Heart right ventricle (tissue), 16 donors: ENCODE results near the gene CDK5. TPM values are rescaled to one million over a fixed set of nuclear protein-coding genes. Genes with fewer than 3 reads are reported as not detected.

ENCODE experiments used
- ATAC-seq, 8 donors: fragments of 200-7000 bp; cut with Tn5 transposase; one replicate each; pipeline ENCODE4 v1.9.1; 2020; ENCODE audit warnings: mild to moderate bottlenecking in 8 of 8, moderate library complexity in 8 of 8, moderate number of reproducible peaks in 1 of 8
- DNase-seq, 2 donors: peaks; one replicate each; pipeline ENCODE4 v3.0.0-alpha.2; 2020
- H3K27ac ChIP-seq, 10 donors: fragments of 200-600 bp; sonication (generic) in 2 of 10; one replicate each; pipeline versions ENCODE4 v1.5.0 to v1.8.0; 2020 to 2022; ENCODE audit warnings: mild to moderate bottlenecking in 3 of 10
- H3K27me3 ChIP-seq, 7 donors: fragments of 200-600 bp; one replicate each; pipeline ENCODE4 v1.8.0; 2021 to 2022; ENCODE audit warnings: mild to moderate bottlenecking in 2 of 7
- H3K36me3 ChIP-seq, 9 donors: fragments of 200-600 bp; sonication (generic) in 1 of 9; one replicate each; pipeline versions ENCODE4 v1.5.0 to v1.8.0; 2020 to 2022; ENCODE audit warnings: mild to moderate bottlenecking in 2 of 9
- H3K4me1 ChIP-seq, 9 donors: fragments of 200-600 bp; sonication (generic) in 1 of 9; one replicate each; pipeline versions ENCODE4 v1.5.0 to v1.8.0; 2020 to 2022; ENCODE audit warnings: mild to moderate bottlenecking in 4 of 9
- H3K4me3 ChIP-seq, 10 donors: fragments of 200-600 bp; sonication (generic) in 2 of 10; one replicate each; pipeline versions ENCODE4 v1.5.0 to v1.8.0; 2020 to 2022; ENCODE audit warnings: mild to moderate bottlenecking in 7 of 10, moderate library complexity in 2 of 10
- H3K9me3 ChIP-seq, 11 donors: fragments of 200-600 bp in 10 of 11; sonication (generic) in 2 of 11; one replicate each; pipeline versions ENCODE4 v1.5.0 to v1.8.0; 2013 to 2022; ENCODE audit warnings: mild to moderate bottlenecking in 2 of 11, control low read depth in 1 of 11, moderate library complexity in 1 of 11
- CTCF ChIP-seq, 9 donors: fragments of 200-600 bp; sonication (generic) in 2 of 9; IDR thresholded peaks; one replicate each; pipeline versions ENCODE4 v1.5.0 to v1.8.0; 2021 to 2022; ENCODE audit warnings: antibody characterized with exemption in 9 of 9, mild to moderate bottlenecking in 5 of 9, moderate library complexity in 1 of 9
- WGBS, 2 donors: extraction: QIAGEN DNeasy Blood & Tissue Kit; methylation state at CpG; one replicate each; pipeline ENCODE4 v1.1.7; 2013; ENCODE audit warnings: inconsistent platforms in 1 of 2; 5-methylcytosine and 5-hydroxymethylcytosine counted together
- intact Hi-C, 10 donors: fragments of 100-400 bp; cut with DNase I; formaldehyde crosslinking; loops; one replicate each; pipeline versions ENCODE4 v1.11.1 to v1.14.2; 2022
- polyA plus RNA-seq, 2 donors: library from polyadenylated mRNA; stranded (reverse); fragments of 200-250 nt; gene quantifications; one replicate each; pipeline ENCODE4 v1.2.3, GENCODE V29; 2013
- total RNA-seq, 10 donors: library from RNA; stranded (reverse); fragmentation: NEBNext Ultra II Directional in 3 of 10; extraction: Animal tissue kit (Norgen Biotek cat#: 25700) in 3 of 10; gene quantifications; one replicate each; pipeline versions ENCODE4 v1.2.1 to v1.2.4, GENCODE V29; 2021 to 2023
- donor health status: Arrhythmogenic right ventricular cardiomyopathy.
- donor health status: ischemic (EF 13 %, LVEDD 7.1; RV severe dilation, severe dysfunction).
- donor health status: healthy with polysubstance abuse.
- donor health status: DM: no; HTN: yes; CAD: no.
- donor health status: DM: no; HTN: no; CAD: no.
- donor health status: ischemic (EF 25% LVEDD 6.9; RV normal size, moderate dysfunction).
- donor health status: ischemic (EF 25% LVEDD 5.7; RV mildly dilated, moderate dysfunction).
- donor health status: healthy.
- donor health status: DM: yes; HTN: yes; CAD: no.
- donor health status: Ischemic cardiomyopathy.
- donor health status: ischemic (EF 35%, LVEDD 5.7; RV mildly dilated, moderate dysfunction).
- donor health status: nonischemic (EF 11% LVEDD 7.7; RV severe dilation, severe dysfunction).
- donor health status: DM: yes; HTN: yes; CAD: no.
- donor health status: PGD.
- donor health status: ischemic (EF 29% LVEDD 5.4; RV normal size, mild dysfunction).
- donor health status: nonischemic (EF 23%, LVEDD 6.1; RV moderate dilation, normal function).

CDK5 gene
- total and polyA plus RNA-seq, 12 donors: 5.0 to 11.3 (median 7.6) TPM

- intact Hi-C loops: no loop called here
- DNase-seq (no peak), ATAC-seq (no peak)
- Histone ChIP-seq H3K27ac (no peak overlapping the region), H3K4me1 (peaks cover 23 to 46% (median 37%) of the 10 kb centered on the region in 9 donors), H3K9me3 (no peaks in the 10 kb centered on the region), H3K27me3 (no peaks in the 10 kb centered on the region), H3K36me3 (peaks cover 0 to 64% (median 43%) of the 10 kb centered on the region in 9 donors), H3K4me3 (no peak overlapping the region)
- WGBS, 2 donors: 96 to 97% methylated on average over 17 to 18 of the region's 18 CpGs
- no peak for TF ChIP-seq CTCF (IDR thresholded peaks at IDR 0.05)
These were observed 6.8 kb upstream of the CDK5 start for GRCh38 chr7:151064454-151064853.

- no peak for DNase-seq
- ATAC-seq: peak in 1 of 8 donors; percentile 9
- peaks cover 27 to 56% (median 46%) of the 10 kb centered on the region in 9 donors for H3K4me1 ChIP-seq
- intact Hi-C loops: loop anchor here in 1 of 10 donors (2.0 kb wide), 1 partner anchor 16 kb away; no protein-coding TSS in a partner anchor
- peaks cover 0 to 51% (median 30%) of the 10 kb centered on the region in 9 donors for H3K36me3 ChIP-seq
- peak overlapping the region in 7 of 10 donors; percentile 34 to 73 (median 67) for H3K27ac ChIP-seq
- no peak for TF ChIP-seq CTCF (IDR thresholded peaks at IDR 0.05)
- H3K4me3 ChIP-seq: peak overlapping the region in 4 of 10 donors; percentile 17 to 37 (median 22)
- no peaks in the 10 kb centered on the region for H3K9me3 ChIP-seq
- no peaks in the 10 kb centered on the region for H3K27me3 ChIP-seq
- 50 to 52% methylated on average over 11 of the region's 11 CpGs for whole genome bisulfite sequencing, 2 donors
These were observed 5.5 kb upstream of the CDK5 start for GRCh38 chr7:151063212-151063561.

GRCh38 chr7:151062399-151063211 lies 4.9 kb upstream of the CDK5 start:
- peak overlapping the region in 5 of 10 donors; percentile 18 to 37 (median 24) for H3K4me3 ChIP-seq
- H3K27ac ChIP-seq: peak overlapping the region in 8 of 10 donors; percentile 34 to 73 (median 66)
- no peaks in the 10 kb centered on the region for H3K27me3 ChIP-seq
- 52 to 54% methylated on average over 41 to 43 of the region's 43 CpGs for WGBS, 2 donors
- intact Hi-C loops: loop anchor here in 1 of 10 donors (2.0 kb wide), 1 partner anchor 16 kb away; no protein-coding TSS in a partner anchor
- H3K36me3 ChIP-seq: peaks cover 0 to 45% (median 24%) of the 10 kb centered on the region in 9 donors
- ATAC-seq (peak in 2 of 8 donors; percentile 20 to 26), DNase-seq (no peak)
- H3K4me1 ChIP-seq: peaks cover 27 to 56% (median 46%) of the 10 kb centered on the region in 9 donors
- H3K9me3 ChIP-seq: no peaks in the 10 kb centered on the region
- TF ChIP-seq CTCF (IDR thresholded peaks at IDR 0.05): no peak

- 69 to 76% methylated on average over 11 of the region's 11 CpGs for WGBS, 2 donors
- H3K36me3 ChIP-seq: peaks cover 0 to 40% (median 19%) of the 10 kb centered on the region in 9 donors
- no peak for TF ChIP-seq CTCF (IDR thresholded peaks at IDR 0.05)
- no peaks in the 10 kb centered on the region for H3K27me3 ChIP-seq
- peaks cover 30 to 61% (median 50%) of the 10 kb centered on the region in 9 donors for H3K4me1 ChIP-seq
- ATAC-seq (no peak), DNase-seq (no peak)
- peak overlapping the region in 1 of 10 donors; percentile 19 for H3K4me3 ChIP-seq
- H3K9me3 ChIP-seq: no peaks in the 10 kb centered on the region
- intact Hi-C loops: loop anchor here in 1 of 10 donors (2.0 kb wide), 1 partner anchor 17 kb away; no protein-coding TSS in a partner anchor
- H3K27ac ChIP-seq: peak overlapping the region in 4 of 10 donors; percentile 59 to 98 (median 70)
These were observed 4.4 kb upstream of the CDK5 start for GRCh38 chr7:151062111-151062398.
